Measurements from ENCODE around the gene BTBD18.

- TF ChIP-seq HMG20B (CRISPR knock-in tag; conservative IDR thresholded peaks at IDR 0.05) (no peak), YY1 (IDR thresholded peaks at IDR 0.05; ENCODE audit: insufficient read depth, insufficient replicate concordance, low read depth, low read length) (no peak)
These were observed 19.2 kb upstream of the BTBD18 start for GRCh38 chr11:57770793-57771192.

Data from HepG2 (cell line).